ENCODE results near the gene HTR3A.
"Not testable (repeated sequence)": the region's sequence is repeated elsewhere in the genome, so short reads cannot be mapped to it uniquely, and the experiment has no call there.

HTR3A gene

GRCh38 chr11:113974741-113975470 is at the start of gene HTR3A:
TSS of gene HTR3A (plus strand) at chr11:113975108. CDS start at chr11:113975326, 218 bp downstream.
- no peak within 1 kb of the TSS for H3K9ac ChIP-seq (ENCODE audit: low read length in 5 of 5)
- no peaks in the 10 kb centered on the region for H3K9me3 ChIP-seq (ENCODE audit: control insufficient read depth in 5 of 5, low read length in 5 of 5)
- peak within 1 kb of the TSS in 1 of 5 donors; percentile 17 for H3K4me3 ChIP-seq (ENCODE audit: low read depth in 1 of 5, low read length in 5 of 5)
- H3K36me3 ChIP-seq (ENCODE audit: control insufficient read depth in 5 of 5, insufficient read depth in 5 of 5, low read length in 5 of 5): no peaks in the 10 kb centered on the region
- H3K27ac ChIP-seq (ENCODE audit: low read depth, low read length): no peak within 1 kb of the TSS
- H3K4me1 ChIP-seq (ENCODE audit: control insufficient read depth in 5 of 5, insufficient read depth in 5 of 5, low read length in 5 of 5): peaks cover 3 to 6% (median 4%) of the 10 kb centered on the region in 5 donors
- peaks cover 9 to 31% (median 14%) of the 10 kb centered on the region in 5 donors for H3K27me3 ChIP-seq (ENCODE audit: control insufficient read depth in 5 of 5, insufficient read depth in 4 of 5, low read length in 5 of 5)

GRCh38 chr11:113926273-113927197 is 48.4 kb upstream of the HTR3A start:
- H3K4me3 ChIP-seq (ENCODE audit: low read depth in 1 of 5, low read length in 5 of 5): no peak overlapping the region

GRCh38 chr11:113928311-113928710 is 46.6 kb upstream of the HTR3A start:
- Histone ChIP-seq H3K9ac (ENCODE audit: low read length in 5 of 5) (no peak overlapping the region), H3K27me3 (ENCODE audit: control insufficient read depth in 5 of 5, insufficient read depth in 4 of 5, low read length in 5 of 5) (peaks cover 0 to 5% (median 0%) of the 10 kb centered on the region in 5 donors), H3K4me1 (ENCODE audit: control insufficient read depth in 5 of 5, insufficient read depth in 5 of 5, low read length in 5 of 5) (no peaks in the 10 kb centered on the region), H3K4me3 (ENCODE audit: low read depth in 1 of 5, low read length in 5 of 5) (no peak overlapping the region), H3K36me3 (ENCODE audit: control insufficient read depth in 5 of 5, insufficient read depth in 5 of 5, low read length in 5 of 5) (no peaks in the 10 kb centered on the region), H3K9me3 (ENCODE audit: control insufficient read depth in 5 of 5, low read length in 5 of 5) (peaks cover 0 to 3% (median 0%) of the 10 kb centered on the region in 5 donors), H3K27ac (ENCODE audit: low read depth, low read length) (no peak overlapping the region)

More at GRCh38 chr11:113926273-113927197, 48.4 kb upstream of the HTR3A start:
- Histone ChIP-seq H3K4me1 (ENCODE audit: control insufficient read depth in 5 of 5, insufficient read depth in 5 of 5, low read length in 5 of 5) (no peaks in the 10 kb centered on the region), H3K27ac (ENCODE audit: low read depth, low read length) (no peak overlapping the region), H3K9me3 (ENCODE audit: control insufficient read depth in 5 of 5, low read length in 5 of 5) (peaks cover 0 to 3% (median 0%) of the 10 kb centered on the region in 5 donors), H3K36me3 (ENCODE audit: control insufficient read depth in 5 of 5, insufficient read depth in 5 of 5, low read length in 5 of 5) (no peaks in the 10 kb centered on the region), H3K9ac (ENCODE audit: low read length in 5 of 5) (no peak overlapping the region), H3K27me3 (ENCODE audit: control insufficient read depth in 5 of 5, insufficient read depth in 4 of 5, low read length in 5 of 5) (peaks cover 0 to 5% (median 0%) of the 10 kb centered on the region in 5 donors)

- no peak overlapping the region for H3K4me3 ChIP-seq (ENCODE audit: low read depth in 1 of 5, low read length in 5 of 5)
- no peaks in the 10 kb centered on the region for H3K36me3 ChIP-seq (ENCODE audit: control insufficient read depth in 5 of 5, insufficient read depth in 5 of 5, low read length in 5 of 5)
- no peak overlapping the region for H3K9ac ChIP-seq (ENCODE audit: low read length in 5 of 5)
- no peak overlapping the region for H3K27ac ChIP-seq (ENCODE audit: low read depth, low read length)
- H3K4me1 ChIP-seq (ENCODE audit: control insufficient read depth in 5 of 5, insufficient read depth in 5 of 5, low read length in 5 of 5): no peaks in the 10 kb centered on the region
- peaks cover 0 to 3% (median 0%) of the 10 kb centered on the region in 5 donors for H3K9me3 ChIP-seq (ENCODE audit: control insufficient read depth in 5 of 5, low read length in 5 of 5)
- peaks cover 0 to 7% (median 3%) of the 10 kb centered on the region in 5 donors for H3K27me3 ChIP-seq (ENCODE audit: control insufficient read depth in 5 of 5, insufficient read depth in 4 of 5, low read length in 5 of 5)
Measured at GRCh38 chr11:113932788-113933187, 42.1 kb upstream of the HTR3A start.

- H3K36me3 ChIP-seq (ENCODE audit: control insufficient read depth in 5 of 5, insufficient read depth in 5 of 5, low read length in 5 of 5); H3K27me3 ChIP-seq (ENCODE audit: control insufficient read depth in 5 of 5, insufficient read depth in 4 of 5, low read length in 5 of 5); H3K27ac ChIP-seq (ENCODE audit: low read depth, low read length); H3K9me3 ChIP-seq (ENCODE audit: control insufficient read depth in 5 of 5, low read length in 5 of 5); H3K4me3 ChIP-seq (ENCODE audit: low read depth in 1 of 5, low read length in 5 of 5); H3K9ac ChIP-seq (ENCODE audit: low read length in 5 of 5); H3K4me1 ChIP-seq (ENCODE audit: control insufficient read depth in 5 of 5, insufficient read depth in 5 of 5, low read length in 5 of 5): not testable (repeated sequence)
Measured at GRCh38 chr11:113934193-113934592, 40.7 kb upstream of the HTR3A start.

- H3K4me3 ChIP-seq (ENCODE audit: low read depth in 1 of 5, low read length in 5 of 5): no peak overlapping the region
- no peak overlapping the region for H3K9ac ChIP-seq (ENCODE audit: low read length in 5 of 5)
- no peaks in the 10 kb centered on the region for H3K36me3 ChIP-seq (ENCODE audit: control insufficient read depth in 5 of 5, insufficient read depth in 5 of 5, low read length in 5 of 5)
- peaks cover 0 to 7% (median 3%) of the 10 kb centered on the region in 5 donors for H3K27me3 ChIP-seq (ENCODE audit: control insufficient read depth in 5 of 5, insufficient read depth in 4 of 5, low read length in 5 of 5)
- H3K27ac ChIP-seq (ENCODE audit: low read depth, low read length): no peak overlapping the region
- H3K4me1 ChIP-seq (ENCODE audit: control insufficient read depth in 5 of 5, insufficient read depth in 5 of 5, low read length in 5 of 5): no peaks in the 10 kb centered on the region
- no peaks in the 10 kb centered on the region for H3K9me3 ChIP-seq (ENCODE audit: control insufficient read depth in 5 of 5, low read length in 5 of 5)
Measured at GRCh38 chr11:113934761-113935160, 40.1 kb upstream of the HTR3A start.

- H3K4me1 ChIP-seq (ENCODE audit: control insufficient read depth in 5 of 5, insufficient read depth in 5 of 5, low read length in 5 of 5): no peaks in the 10 kb centered on the region
- no peak overlapping the region for H3K9ac ChIP-seq (ENCODE audit: low read length in 5 of 5)
- H3K4me3 ChIP-seq (ENCODE audit: low read depth in 1 of 5, low read length in 5 of 5): no peak overlapping the region
- peaks cover 0 to 6% (median 3%) of the 10 kb centered on the region in 5 donors for H3K27me3 ChIP-seq (ENCODE audit: control insufficient read depth in 5 of 5, insufficient read depth in 4 of 5, low read length in 5 of 5)
- H3K9me3 ChIP-seq (ENCODE audit: control insufficient read depth in 5 of 5, low read length in 5 of 5): no peaks in the 10 kb centered on the region
- H3K36me3 ChIP-seq (ENCODE audit: control insufficient read depth in 5 of 5, insufficient read depth in 5 of 5, low read length in 5 of 5): no peaks in the 10 kb centered on the region
- H3K27ac ChIP-seq (ENCODE audit: low read depth, low read length): no peak overlapping the region
Measured at GRCh38 chr11:113935858-113936257, 39.0 kb upstream of the HTR3A start.

- H3K27ac ChIP-seq (ENCODE audit: low read depth, low read length): no peak overlapping the region
- H3K36me3 ChIP-seq (ENCODE audit: control insufficient read depth in 5 of 5, insufficient read depth in 5 of 5, low read length in 5 of 5): no peaks in the 10 kb centered on the region
- H3K27me3 ChIP-seq (ENCODE audit: control insufficient read depth in 5 of 5, insufficient read depth in 4 of 5, low read length in 5 of 5): peaks cover 0 to 3% (median 2%) of the 10 kb centered on the region in 5 donors
- H3K9ac ChIP-seq (ENCODE audit: low read length in 5 of 5): no peak overlapping the region
- no peaks in the 10 kb centered on the region for H3K4me1 ChIP-seq (ENCODE audit: control insufficient read depth in 5 of 5, insufficient read depth in 5 of 5, low read length in 5 of 5)
- H3K9me3 ChIP-seq (ENCODE audit: control insufficient read depth in 5 of 5, low read length in 5 of 5): no peaks in the 10 kb centered on the region
- H3K4me3 ChIP-seq (ENCODE audit: low read depth in 1 of 5, low read length in 5 of 5): no peak overlapping the region
Measured at GRCh38 chr11:113937918-113938317, 37.0 kb upstream of the HTR3A start.

- Histone ChIP-seq H3K4me1 (ENCODE audit: control insufficient read depth in 5 of 5, insufficient read depth in 5 of 5, low read length in 5 of 5) (no peaks in the 10 kb centered on the region), H3K9me3 (ENCODE audit: control insufficient read depth in 5 of 5, low read length in 5 of 5) (no peaks in the 10 kb centered on the region), H3K36me3 (ENCODE audit: control insufficient read depth in 5 of 5, insufficient read depth in 5 of 5, low read length in 5 of 5) (no peaks in the 10 kb centered on the region), H3K27me3 (ENCODE audit: control insufficient read depth in 5 of 5, insufficient read depth in 4 of 5, low read length in 5 of 5) (peaks cover 0 to 3% (median 0%) of the 10 kb centered on the region in 5 donors), H3K4me3 (ENCODE audit: low read depth in 1 of 5, low read length in 5 of 5) (no peak overlapping the region), H3K27ac (ENCODE audit: low read depth, low read length) (no peak overlapping the region), H3K9ac (ENCODE audit: low read length in 5 of 5) (no peak overlapping the region)
Measured at GRCh38 chr11:113942256-113942655, 32.7 kb upstream of the HTR3A start.

- not testable (repeated sequence) for H3K9me3 ChIP-seq (ENCODE audit: control insufficient read depth in 5 of 5, low read length in 5 of 5); H3K4me3 ChIP-seq (ENCODE audit: low read depth in 1 of 5, low read length in 5 of 5); H3K36me3 ChIP-seq (ENCODE audit: control insufficient read depth in 5 of 5, insufficient read depth in 5 of 5, low read length in 5 of 5); H3K27ac ChIP-seq (ENCODE audit: low read depth, low read length); H3K27me3 ChIP-seq (ENCODE audit: control insufficient read depth in 5 of 5, insufficient read depth in 4 of 5, low read length in 5 of 5); H3K4me1 ChIP-seq (ENCODE audit: control insufficient read depth in 5 of 5, insufficient read depth in 5 of 5, low read length in 5 of 5); H3K9ac ChIP-seq (ENCODE audit: low read length in 5 of 5)
Measured at GRCh38 chr11:113946162-113946561, 28.7 kb upstream of the HTR3A start.
